H54 (cell line): ENCODE measurements around the gene USP14.

Experiments used
- DNase-seq: peaks from one replicate; pipeline ENCODE4 v3.0.0; 2011; ENCODE audit warnings: low spot score, mixed read lengths; ENCODE audit not compliant: insufficient read length
- FAIRE-seq: peaks from 3 replicates; lab custom pipeline; 2011; peaks lifted over from hg19 to GRCh38; lab: Jason Lieb, UNC
- POLR2A ChIP-seq: IDR thresholded peaks from 2 replicates; pipeline ENCODE4 v1.6.1; 2011; ENCODE audit warnings: low read depth, mild to moderate bottlenecking, low read length

Gene USP14

DNA sequence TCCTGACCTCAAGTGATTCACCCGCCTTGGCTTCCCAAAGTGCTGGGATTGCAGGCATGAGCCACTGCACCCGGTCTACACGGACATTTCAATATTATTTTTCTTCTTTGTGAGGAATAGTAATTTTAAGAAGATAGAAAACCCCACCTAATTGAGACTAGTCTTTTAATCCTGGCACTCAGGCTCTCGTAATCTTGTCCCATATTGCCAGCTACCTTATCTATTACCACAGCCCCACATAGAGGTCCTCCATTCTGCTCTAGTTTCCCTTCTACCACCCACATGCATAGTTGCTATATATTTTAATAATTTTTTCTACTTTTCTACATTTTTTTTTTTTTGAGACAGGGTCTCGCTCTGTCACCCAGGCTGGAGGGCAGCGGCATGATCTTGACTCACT is 9.5 kb upstream of the USP14 start:
- FAIRE-seq: no peak
- no peak for TF ChIP-seq POLR2A
- DNase-seq: no peak

DNA sequence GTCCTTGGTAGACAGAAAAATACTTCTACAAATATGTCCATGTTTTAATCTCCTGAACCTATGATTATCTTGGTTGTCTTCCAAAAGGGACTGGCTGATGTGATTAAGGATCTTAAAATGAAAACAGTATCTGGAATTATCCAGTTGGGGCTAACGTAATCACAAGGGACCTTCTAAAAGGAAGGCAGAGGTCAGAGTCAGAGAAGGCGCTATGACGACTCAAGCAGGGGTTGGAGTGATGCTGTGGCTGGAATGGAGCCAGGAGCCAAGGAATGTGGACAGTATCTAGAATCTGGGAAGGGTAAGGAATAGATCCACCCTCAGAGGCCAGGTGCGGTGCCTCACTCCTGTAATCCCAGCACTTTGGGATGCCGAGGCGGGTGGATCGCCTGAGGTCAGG is 4.2 kb upstream of the USP14 start:
- FAIRE-seq (no peak), DNase-seq (no peak)
- TF ChIP-seq POLR2A: no peak

DNA sequence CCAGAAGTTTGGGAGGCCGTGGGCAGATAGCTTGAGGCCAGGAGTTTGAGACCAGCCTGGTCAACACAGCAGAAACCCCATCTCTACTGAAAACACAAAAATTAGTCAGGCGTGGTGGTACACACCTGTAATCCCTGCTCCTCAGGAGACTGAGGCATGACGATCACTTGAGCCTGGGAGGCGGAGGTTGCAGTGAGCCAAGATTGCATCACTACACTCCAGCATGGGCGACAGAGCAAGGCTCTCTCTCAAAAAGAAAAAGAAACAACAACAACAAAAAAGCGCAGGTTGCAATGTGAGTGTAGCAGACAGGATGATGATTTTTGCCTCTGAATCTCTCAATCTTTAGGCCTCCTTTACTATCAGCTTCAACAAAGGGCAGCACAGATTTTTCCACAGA is 2.7 kb upstream of the USP14 start:
- no peak for DNase-seq
- TF ChIP-seq POLR2A: no peak
- no peak for FAIRE-seq

DNA sequence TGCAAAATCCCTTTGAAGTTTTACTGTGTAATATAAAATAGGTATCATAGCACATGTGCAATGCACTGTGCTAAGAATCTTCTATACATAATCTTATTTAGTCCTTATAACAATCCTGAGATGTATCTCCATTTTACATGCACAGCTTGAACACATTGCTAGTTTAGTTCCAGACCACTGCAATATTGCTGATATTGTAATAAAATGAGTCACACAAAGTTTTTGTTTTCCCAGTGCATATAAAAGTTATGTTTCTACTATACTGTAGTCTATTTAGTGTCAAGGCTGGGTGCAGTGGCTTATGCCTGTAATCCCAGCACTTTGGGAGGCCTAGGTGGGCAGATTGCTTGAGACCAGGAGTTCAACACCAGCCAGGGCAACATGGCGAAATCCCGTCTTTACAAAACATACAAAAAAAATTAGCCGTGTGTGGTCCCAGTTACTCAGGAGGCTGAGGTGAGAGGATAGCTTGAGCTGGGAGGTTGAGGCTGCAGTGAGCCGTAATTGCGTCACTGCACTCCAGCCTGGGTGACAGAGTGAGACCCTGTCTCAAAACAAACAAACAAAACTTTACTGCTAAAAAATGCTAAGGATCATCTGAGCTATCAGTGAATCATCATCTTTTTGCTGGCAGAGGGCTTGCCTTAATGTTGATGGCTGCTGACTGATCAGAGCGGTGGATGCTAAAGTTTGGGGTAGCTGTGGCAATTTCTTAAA is 1.7 kb upstream of the USP14 start:
- no peak for TF ChIP-seq POLR2A

DNA sequence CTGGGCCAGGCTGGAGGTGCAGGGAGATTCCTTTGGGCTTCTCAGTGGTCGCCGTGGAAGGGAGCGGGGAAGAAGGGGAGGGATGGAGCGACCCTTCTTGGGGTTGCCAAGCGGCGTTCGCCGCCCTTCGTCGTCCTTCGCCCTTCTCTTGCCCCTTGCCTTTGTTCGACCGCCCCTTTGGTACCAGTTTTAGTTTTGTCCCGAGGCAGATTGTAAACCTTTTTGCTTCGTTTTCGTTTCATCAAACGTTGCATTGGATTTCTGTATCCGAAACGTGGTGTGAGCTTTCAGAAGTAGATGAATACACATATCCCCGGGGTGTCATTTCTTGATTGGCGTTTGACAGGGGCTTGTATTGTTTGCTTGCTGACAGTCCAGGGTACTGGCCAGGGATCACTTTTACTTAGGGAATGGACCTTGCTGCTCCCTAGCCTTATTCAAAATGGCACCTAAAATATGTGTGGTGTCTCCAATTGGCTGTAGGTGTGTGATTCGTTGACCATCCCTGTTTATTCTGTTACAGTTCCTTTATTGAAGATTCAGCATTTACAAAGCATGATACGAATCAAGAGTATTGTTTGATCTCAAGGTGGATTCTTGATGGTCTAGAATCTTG is 788 bp downstream of the USP14 start:
- DNase-seq (peak; percentile 23), FAIRE-seq (peak; percentile 11)
- TF ChIP-seq POLR2A: no peak

More for the DNA sequence above, 1.7 kb upstream of the USP14 start:
- FAIRE-seq (no peak), DNase-seq (no peak)

DNA sequence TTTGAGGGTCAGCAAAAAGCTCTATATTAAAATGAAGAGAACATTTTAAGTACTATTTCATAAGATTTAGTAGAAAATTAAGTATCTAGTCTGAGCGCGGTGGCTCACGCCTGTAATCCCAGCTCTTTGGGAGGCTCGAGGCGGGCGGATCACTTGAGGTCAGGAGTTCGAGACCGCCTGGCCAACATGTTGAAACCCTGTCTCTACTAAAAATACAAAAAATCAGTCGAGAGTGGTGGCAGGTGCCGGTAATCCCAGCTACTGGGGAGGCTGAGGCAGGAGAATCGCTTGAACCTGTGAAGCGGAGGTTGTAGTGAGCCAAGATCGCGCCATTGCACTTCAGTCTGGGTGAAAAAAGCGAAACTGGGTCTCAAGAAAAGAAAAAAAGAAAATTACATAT is 1.6 kb downstream of the USP14 start:
- DNase-seq (no peak), FAIRE-seq (no peak)
- no peak for TF ChIP-seq POLR2A

DNA sequence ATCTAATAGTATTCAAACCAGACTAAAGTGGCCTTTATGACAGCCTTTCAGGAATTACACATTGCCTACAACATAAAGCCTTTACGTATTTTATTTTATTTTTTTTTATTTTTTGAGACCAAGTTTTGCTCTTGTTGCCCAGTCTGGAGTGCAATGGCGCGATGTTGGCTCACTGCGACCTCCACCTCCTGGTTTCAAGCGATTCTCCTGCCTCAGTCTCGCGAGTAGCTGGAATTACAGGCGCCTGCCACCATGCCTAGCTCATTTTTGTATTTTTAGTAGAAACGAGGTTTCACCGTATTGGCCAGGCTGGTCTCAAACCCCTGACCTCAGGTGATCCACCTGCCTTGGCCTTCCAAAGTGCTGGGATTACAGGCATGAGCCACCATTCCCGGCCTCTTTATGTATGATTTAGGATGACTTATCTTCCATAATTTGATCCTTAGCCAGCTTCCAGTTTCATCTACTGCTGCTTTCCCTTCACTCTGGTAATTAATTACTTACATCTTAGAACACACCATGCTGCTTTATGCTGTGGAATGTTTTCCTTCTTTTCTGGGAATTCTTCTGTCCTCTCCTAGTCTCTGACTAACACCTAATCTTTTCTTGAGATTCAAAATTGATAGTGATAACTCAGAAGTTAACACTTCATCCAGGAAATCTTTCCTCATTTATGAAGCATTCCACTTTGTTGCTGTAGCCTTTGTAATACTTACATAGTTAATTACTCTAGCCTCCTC is 2.6 kb downstream of the USP14 start:
- FAIRE-seq: peak; percentile 20
- DNase-seq: no peak
- no peak for TF ChIP-seq POLR2A

DNA sequence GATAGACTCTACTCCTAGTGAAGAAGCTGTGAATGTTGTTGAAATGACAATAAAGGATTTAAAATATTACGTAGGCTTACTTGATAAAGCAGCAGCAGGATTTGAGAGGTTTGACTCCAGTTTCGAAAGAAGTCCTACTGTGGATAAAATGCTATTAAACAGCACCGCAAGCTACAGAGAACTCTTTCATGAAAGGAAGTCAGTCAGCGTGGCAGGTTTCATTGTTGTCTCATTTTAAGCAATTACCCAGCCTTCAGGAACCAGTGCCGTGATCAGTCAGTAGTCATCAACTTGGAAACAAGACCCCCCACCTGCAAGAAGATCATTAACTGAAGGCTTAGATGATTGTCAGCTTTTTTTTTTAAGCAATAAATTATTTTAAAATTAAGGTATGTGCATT is 14.0 kb downstream of the USP14 start:
- TF ChIP-seq POLR2A: no peak
- no peak for FAIRE-seq
- DNase-seq: no peak

DNA sequence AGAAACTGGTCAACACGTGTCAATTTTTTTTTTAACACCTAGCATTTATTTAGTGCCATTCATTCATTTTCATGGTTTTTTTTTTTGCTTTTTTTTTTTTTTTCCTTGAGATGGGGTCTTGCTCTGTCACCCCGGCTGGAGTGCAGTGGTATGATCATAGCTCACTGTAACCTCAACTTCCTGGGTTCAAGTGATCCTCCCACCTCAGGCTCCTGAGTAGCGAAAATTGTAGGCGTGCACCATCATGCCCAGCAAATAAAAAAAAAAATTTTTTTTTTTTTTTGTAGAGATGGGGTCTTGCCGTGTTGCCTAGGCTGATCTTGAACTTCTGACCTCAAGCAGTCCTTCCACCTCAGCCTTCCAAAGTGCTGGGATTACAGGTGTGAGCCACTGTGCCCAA is 21.1 kb downstream of the USP14 start:
- FAIRE-seq (no peak), DNase-seq (no peak)
- TF ChIP-seq POLR2A: no peak

DNA sequence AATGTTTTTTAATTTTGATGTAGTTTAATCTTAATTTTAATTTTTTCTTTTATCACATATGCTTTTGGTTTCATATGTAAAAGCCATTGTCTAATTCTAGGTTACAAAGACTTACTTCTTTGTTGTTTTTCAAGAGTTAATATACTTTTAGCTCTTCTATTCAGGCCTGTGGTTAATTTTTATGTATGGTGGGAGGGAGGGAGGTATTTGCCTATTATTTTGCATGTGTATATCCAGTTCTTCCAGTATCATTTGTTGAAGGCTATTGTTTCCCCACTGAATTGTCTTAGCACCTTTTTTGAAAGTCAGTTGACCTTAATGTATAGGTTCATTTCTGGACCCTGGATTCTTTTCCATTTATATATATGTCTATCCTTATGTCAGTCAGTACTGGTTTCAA is 23.4 kb downstream of the USP14 start:
- no peak for FAIRE-seq
- TF ChIP-seq POLR2A: no peak
- no peak for DNase-seq

DNA sequence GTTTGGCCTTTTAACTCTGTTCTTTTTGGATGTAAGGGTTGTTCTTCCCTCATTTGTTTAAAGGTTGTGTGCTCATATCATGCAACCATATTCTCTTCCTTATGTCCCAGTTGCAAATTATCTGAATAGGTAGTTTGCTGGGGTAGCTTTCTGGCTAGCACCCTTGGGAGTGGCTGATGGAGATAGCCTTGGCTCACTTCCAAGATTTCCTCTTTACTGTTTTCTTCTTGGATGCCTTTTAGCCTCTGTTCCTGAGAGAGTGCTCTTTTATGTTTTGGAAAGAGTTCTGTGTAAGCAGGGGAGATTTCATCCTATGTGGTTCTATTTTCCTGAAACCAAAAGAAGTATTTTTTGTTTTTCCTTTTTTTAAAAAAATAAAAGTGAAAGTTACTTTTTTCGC is 25.4 kb downstream of the USP14 start:
- DNase-seq (no peak), FAIRE-seq (peak; percentile 83)
- no peak for TF ChIP-seq POLR2A

DNA sequence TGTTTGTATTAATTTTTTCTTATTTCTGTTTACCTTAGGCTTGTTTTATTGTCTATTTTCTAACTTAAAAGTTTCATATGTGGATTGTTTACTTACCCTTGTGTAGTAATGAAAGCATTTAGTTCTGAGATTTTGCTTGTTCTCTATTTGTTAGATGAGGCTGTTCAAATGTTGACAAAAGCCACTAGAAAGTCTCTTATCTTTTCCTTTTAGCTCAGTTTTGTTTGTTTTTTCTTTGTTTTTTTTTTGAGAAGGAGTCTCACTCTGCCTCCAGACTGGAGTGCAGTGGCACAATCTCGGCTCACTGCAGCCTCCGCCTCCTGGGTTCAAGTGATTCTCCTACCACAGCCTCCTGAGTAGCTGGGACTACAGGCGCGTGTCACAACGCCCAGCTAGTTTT is 30.9 kb downstream of the USP14 start:
- FAIRE-seq: no peak
- no peak for DNase-seq
- no peak for TF ChIP-seq POLR2A

DNA sequence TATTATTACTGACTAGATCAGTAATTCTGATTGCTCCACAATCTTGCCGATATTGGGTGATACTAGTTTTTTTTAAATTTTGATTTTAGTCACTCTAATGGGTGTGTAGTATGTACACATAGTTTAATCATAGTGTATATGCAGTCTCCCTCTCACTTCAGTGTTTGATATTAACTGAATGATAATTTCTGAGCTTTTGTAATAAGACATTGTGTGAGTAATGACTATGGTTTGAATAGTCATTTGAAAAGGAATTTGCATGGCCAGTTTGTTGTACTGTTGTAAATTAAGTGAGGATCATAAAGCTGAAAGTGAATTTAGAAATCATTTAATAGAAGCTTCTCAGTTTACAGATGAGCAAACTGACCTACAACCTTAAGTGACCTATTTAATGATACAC is 33.4 kb downstream of the USP14 start:
- TF ChIP-seq POLR2A: no peak
- no peak for DNase-seq
- no peak for FAIRE-seq

DNA sequence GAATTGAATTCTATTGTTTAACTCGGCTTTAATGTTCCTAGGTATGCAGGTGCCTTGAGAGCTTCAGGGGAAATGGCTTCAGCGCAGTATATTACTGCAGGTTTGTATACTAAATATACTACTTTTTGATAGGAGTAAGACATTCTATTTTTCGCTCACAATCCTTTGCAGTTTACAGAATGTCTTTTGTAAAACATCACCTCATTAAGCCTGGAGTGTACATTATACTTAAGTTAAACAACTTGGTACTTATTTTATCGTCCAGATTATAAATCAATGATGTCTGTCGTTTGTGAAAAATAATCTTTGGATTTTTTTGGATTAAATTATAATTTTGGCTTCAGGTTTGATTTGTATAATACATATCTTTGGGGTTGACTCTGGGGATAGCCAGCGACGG is 34.4 kb downstream of the USP14 start:
- no peak for FAIRE-seq
- DNase-seq: no peak
- no peak for TF ChIP-seq POLR2A
